BE2C (cell line): Measurements from ENCODE around the gene SLC66A1.

Experiments used
- DNase-seq: peaks from one replicate; pipeline ENCODE4 v3.0.0-alpha.2; 2020
- H3K27me3 ChIP-seq: fragments of 250-450 bp; sonication (Bioruptor Pico); 2 replicates; pipeline ENCODE4 v1.5.1; 2020; ENCODE audit warnings: mild to moderate bottlenecking
- H3K36me3 ChIP-seq: fragments of 250-450 bp; sonication (Bioruptor Pico); 2 replicates; pipeline ENCODE4 v1.5.1; 2020; ENCODE audit warnings: mild to moderate bottlenecking
- H3K4me1 ChIP-seq: fragments of 250-450 bp; sonication (Bioruptor Pico); 2 replicates; pipeline ENCODE4 v1.5.1; 2020
- H3K4me3 ChIP-seq: 2 replicates; pipeline ENCODE4 v1.5.1; 2011; ENCODE audit warnings: low read depth, low read length
- H3K9me3 ChIP-seq: fragments of 250-450 bp; sonication (Bioruptor Pico); 2 replicates; pipeline ENCODE4 v1.5.1; 2020
- TF ChIP-seq, protein P1 (sequence below): IDR thresholded peaks from 2 replicates; pipeline ENCODE4 v1.5.1; 2012; ENCODE audit warnings: mild to moderate bottlenecking, low read depth, low read length

SLC66A1 gene

DNA sequence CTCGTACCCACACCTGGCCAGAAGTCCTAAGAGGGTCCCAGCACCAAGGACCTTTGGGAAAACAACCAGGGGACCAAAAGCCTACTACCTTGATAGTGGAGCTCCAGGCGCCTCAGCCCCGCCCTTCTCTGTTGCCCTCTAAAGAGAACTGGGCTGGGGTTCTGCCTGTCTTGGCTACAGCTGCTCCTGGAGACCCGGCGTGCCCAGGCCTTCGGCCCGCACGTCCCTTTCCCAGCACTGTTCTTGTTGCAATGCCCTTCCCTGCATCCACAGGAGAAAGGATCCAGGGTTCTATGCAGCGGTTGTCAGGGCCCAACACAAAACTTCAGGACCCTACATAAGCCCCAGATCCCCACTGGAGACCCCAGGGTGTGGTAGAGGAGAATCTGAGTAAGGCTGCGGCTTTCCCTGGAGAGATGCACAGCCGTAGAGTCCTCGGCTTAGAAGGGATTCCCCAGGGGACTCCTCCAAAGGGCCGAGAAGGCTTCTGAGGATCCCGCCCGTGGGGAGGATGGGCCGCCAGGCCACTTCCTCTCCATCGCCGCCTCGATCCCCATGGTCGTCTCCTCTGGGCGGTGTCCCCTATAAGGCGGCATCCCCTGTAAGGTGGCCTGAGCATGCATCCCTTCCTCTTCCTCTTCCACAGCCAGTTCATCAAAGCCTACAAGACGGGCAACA lies 12.0 kb downstream of the SLC66A1 start:
- Histone ChIP-seq H3K36me3 (no peaks in the 10 kb centered on the region), H3K4me1 (no peaks in the 10 kb centered on the region), H3K9me3 (no peaks in the 10 kb centered on the region), H3K4me3 (no peak overlapping the region), H3K27me3 (no peaks in the 10 kb centered on the region)
- DNase-seq = no peak
- TF ChIP-seq, protein P1, sequence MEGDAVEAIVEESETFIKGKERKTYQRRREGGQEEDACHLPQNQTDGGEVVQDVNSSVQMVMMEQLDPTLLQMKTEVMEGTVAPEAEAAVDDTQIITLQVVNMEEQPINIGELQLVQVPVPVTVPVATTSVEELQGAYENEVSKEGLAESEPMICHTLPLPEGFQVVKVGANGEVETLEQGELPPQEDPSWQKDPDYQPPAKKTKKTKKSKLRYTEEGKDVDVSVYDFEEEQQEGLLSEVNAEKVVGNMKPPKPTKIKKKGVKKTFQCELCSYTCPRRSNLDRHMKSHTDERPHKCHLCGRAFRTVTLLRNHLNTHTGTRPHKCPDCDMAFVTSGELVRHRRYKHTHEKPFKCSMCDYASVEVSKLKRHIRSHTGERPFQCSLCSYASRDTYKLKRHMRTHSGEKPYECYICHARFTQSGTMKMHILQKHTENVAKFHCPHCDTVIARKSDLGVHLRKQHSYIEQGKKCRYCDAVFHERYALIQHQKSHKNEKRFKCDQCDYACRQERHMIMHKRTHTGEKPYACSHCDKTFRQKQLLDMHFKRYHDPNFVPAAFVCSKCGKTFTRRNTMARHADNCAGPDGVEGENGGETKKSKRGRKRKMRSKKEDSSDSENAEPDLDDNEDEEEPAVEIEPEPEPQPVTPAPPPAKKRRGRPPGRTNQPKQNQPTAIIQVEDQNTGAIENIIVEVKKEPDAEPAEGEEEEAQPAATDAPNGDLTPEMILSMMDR = no peak

DNA sequence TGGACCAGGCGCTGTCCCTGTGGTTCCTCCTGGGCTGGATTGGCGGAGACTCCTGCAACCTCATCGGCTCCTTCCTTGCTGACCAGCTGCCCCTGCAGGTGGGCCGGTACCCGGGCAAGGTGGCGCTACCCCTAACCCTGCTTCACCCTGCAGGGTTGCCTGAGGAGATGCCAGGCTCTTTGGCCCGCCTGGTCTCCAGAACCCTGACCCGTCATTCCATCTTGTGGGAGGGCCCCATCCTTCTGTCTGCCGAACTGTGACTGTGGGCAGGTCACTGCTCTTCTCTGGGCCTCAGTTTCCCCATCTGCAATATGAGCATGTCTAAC lies 12.5 kb downstream of the SLC66A1 start:
- H3K36me3 ChIP-seq = no peaks in the 10 kb centered on the region
- no peak for DNase-seq
- TF ChIP-seq, protein P1 = no peak
- H3K4me3 ChIP-seq = no peak overlapping the region
- no peaks in the 10 kb centered on the region for H3K27me3 ChIP-seq
- H3K4me1 ChIP-seq = no peaks in the 10 kb centered on the region
- H3K9me3 ChIP-seq = no peaks in the 10 kb centered on the region

DNA sequence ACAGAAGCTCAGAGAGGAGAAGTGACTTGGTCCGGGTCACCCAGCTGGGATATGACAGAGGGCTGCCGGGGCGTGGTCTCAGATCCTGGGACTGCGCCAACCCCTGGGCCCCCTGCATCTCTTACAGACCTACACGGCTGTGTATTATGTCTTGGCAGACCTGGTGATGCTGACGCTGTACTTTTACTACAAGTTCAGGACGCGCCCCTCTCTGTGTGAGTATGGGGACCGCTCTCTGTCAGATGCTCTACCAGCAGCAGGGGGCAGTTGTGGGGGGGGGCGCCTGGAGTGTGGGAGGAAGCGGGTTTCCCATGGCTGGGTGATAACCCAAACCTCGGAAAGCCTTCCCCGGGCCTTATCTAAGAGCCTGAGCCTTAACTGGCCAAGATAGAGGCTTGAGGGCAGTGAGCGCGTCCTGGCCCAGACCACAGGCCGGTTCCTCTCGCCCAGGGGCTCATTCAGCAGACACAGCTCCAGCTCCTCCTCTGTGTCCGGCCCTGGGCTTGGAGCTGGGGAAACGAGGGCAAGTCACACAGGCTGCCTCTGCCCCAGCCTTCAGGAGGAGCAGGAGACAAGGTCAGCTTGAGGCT lies 13.3 kb downstream of the SLC66A1 start:
- TF ChIP-seq, protein P1 = no peak
- H3K27me3 ChIP-seq = no peaks in the 10 kb centered on the region
- H3K4me1 ChIP-seq = no peaks in the 10 kb centered on the region
- no peaks in the 10 kb centered on the region for H3K9me3 ChIP-seq
- H3K4me3 ChIP-seq = no peak overlapping the region
- DNase-seq = no peak
- H3K36me3 ChIP-seq = no peaks in the 10 kb centered on the region

DNA sequence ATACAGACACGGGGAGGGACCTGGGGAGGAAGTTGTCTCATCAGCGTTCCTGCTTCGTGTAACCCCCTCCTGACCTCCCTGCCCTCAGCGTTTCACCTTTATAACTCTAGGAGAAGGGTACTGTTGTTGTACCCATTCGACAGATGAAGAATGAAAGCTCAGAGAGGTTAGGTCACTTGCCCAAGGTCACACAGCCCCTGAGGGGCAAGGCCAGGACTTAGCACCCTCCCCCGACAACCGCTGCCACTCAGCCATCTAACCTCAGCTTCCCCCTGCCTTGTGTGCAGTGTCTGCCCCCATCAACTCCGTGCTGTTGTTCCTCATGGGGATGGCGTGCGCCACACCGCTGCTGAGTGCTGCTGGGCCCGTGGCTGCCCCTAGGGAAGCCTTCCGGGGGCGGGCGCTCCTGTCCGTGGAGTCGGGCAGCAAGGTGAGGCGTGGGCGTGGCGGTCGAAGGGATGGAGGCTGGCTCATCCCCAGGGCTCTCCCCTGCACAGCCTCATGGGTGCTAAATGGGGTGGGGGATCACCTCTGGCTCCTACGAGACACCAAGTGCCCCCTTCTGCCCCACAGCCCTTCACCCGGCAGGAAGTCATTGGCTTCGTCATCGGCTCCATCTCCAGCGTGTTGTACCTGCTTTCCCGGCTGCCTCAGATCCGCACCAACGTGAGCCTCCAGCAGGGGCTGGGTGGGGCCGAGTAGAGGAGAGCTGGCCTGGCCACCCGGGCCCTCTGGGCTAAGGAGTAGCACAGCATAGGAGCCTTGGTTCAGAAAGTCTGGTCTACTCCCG lies 14.0 kb downstream of the SLC66A1 start:
- TF ChIP-seq, protein P1 = no peak
- H3K27me3 ChIP-seq = no peaks in the 10 kb centered on the region
- no peaks in the 10 kb centered on the region for H3K9me3 ChIP-seq
- H3K36me3 ChIP-seq = no peaks in the 10 kb centered on the region
- no peak for DNase-seq
- no peaks in the 10 kb centered on the region for H3K4me1 ChIP-seq
- H3K4me3 ChIP-seq = no peak overlapping the region

DNA sequence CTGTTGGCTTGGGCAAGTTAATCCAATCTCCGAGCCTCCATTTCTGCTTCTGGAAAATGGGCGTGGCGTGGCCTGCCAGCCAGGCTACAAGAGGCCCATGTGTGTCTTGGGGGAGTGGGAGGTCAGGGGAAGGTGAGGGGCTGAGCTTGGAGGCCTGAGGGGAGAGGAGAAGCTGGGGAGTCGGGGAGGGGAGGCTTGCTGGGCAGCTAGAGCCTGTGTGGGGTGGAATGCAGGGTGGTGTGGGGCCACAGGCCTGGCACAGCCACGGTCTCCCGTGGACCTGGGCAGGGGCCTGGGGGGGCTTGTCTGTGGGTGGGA lies 14.6 kb downstream of the SLC66A1 start:
- no peaks in the 10 kb centered on the region for H3K36me3 ChIP-seq
- no peaks in the 10 kb centered on the region for H3K27me3 ChIP-seq
- no peaks in the 10 kb centered on the region for H3K4me1 ChIP-seq
- TF ChIP-seq, protein P1 = no peak
- DNase-seq = no peak
- no peaks in the 10 kb centered on the region for H3K9me3 ChIP-seq
- H3K4me3 ChIP-seq = no peak overlapping the region

DNA sequence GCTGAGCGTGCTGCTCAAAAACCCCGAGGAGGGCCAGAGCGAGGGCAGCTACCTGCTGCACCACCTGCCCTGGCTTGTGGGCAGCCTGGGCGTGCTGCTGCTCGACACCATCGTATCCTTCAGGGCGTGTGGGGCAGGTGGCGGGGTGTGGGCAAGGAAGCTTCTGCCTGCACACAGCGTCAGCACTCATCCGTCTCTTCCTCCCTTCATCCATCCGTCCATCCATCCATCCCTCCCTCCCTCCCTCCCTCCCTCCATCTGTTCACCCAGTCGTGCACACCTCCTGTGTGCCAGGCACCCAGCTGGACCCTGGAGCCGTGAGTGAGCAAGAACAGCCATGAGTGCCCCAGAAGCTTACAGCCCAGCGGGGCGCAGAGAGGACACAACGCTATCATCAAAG lies 15.2 kb downstream of the SLC66A1 start:
- H3K4me3 ChIP-seq = no peak overlapping the region
- H3K27me3 ChIP-seq = no peaks in the 10 kb centered on the region
- DNase-seq = no peak
- TF ChIP-seq, protein P1 = no peak
- H3K4me1 ChIP-seq = no peaks in the 10 kb centered on the region
- no peaks in the 10 kb centered on the region for H3K36me3 ChIP-seq
- H3K9me3 ChIP-seq = no peaks in the 10 kb centered on the region
